GM23338 (cell line): ENCODE data around the gene RGPD4.

Source experiments
- CTCF ChIP-seq, 2 experiments: fragments of 200-600 bp in 1 of 2; sonication (generic) in 1 of 2; conservative IDR thresholded peaks; 2 replicates each; pipeline versions ENCODE4 v1.5.1 to v1.6.1; 2016 to 2017; ENCODE audit warnings: antibody characterized with exemption in 2 of 2, low read depth in 2 of 2, mild to moderate bottlenecking in 2 of 2, moderate library complexity in 1 of 2
- POLR2AphosphoS5 ChIP-seq: IDR thresholded peaks from 2 replicates; pipeline ENCODE4 v1.6.1; 2016; ENCODE audit warnings: antibody characterized with exemption, low read depth

GRCh38 chr2:107931412-107931811, 104.7 kb downstream of the RGPD4 start:
- no peak for TF ChIP-seq CTCF (conservative IDR thresholded peaks at IDR 0.05; ENCODE audit: low read depth in 2 of 2)
- no peak for TF ChIP-seq POLR2AphosphoS5
